ENCODE measurements around the gene RBM6.

The RBM6 gene

DNA sequence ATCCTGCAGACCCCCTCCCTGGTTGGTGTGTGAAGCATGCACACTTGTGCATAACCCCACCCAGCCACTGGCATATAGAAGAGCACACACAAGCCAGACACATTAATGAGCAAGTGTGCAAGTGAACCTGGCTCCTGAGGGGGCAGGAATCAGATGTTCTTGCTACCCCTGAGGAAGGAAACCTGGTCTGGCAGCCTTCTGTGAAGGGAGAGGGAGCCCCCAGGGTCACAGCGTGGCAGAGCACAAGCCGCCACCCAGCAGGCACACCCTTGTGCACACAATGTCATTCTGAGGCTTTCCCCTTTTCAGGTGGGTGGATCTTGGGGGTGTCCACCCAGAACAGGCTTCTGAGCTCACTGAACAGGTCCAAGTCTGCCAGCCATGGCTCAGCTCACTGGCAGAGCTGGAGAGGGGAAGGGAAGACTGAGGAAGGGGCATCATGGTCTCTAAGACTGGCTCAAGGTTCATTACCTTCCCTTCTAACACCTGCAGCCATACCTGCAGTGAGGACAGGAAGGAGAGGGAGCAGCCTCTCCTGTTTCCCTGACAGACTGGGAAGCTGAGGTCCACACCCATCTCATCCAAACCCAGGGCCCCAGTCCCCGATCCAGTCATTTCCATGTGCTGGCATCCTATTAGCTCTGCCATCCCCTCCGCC, 183.6 kb downstream of the RBM6 start:
- no peak overlapping the region for H3K4me3 ChIP-seq (ENCODE audit: low read depth, low read length)
- TF ChIP-seq, protein P1, sequence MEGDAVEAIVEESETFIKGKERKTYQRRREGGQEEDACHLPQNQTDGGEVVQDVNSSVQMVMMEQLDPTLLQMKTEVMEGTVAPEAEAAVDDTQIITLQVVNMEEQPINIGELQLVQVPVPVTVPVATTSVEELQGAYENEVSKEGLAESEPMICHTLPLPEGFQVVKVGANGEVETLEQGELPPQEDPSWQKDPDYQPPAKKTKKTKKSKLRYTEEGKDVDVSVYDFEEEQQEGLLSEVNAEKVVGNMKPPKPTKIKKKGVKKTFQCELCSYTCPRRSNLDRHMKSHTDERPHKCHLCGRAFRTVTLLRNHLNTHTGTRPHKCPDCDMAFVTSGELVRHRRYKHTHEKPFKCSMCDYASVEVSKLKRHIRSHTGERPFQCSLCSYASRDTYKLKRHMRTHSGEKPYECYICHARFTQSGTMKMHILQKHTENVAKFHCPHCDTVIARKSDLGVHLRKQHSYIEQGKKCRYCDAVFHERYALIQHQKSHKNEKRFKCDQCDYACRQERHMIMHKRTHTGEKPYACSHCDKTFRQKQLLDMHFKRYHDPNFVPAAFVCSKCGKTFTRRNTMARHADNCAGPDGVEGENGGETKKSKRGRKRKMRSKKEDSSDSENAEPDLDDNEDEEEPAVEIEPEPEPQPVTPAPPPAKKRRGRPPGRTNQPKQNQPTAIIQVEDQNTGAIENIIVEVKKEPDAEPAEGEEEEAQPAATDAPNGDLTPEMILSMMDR (IDR thresholded peaks at IDR 0.05; ENCODE audit: low read depth, low read length), result no peak

DNA sequence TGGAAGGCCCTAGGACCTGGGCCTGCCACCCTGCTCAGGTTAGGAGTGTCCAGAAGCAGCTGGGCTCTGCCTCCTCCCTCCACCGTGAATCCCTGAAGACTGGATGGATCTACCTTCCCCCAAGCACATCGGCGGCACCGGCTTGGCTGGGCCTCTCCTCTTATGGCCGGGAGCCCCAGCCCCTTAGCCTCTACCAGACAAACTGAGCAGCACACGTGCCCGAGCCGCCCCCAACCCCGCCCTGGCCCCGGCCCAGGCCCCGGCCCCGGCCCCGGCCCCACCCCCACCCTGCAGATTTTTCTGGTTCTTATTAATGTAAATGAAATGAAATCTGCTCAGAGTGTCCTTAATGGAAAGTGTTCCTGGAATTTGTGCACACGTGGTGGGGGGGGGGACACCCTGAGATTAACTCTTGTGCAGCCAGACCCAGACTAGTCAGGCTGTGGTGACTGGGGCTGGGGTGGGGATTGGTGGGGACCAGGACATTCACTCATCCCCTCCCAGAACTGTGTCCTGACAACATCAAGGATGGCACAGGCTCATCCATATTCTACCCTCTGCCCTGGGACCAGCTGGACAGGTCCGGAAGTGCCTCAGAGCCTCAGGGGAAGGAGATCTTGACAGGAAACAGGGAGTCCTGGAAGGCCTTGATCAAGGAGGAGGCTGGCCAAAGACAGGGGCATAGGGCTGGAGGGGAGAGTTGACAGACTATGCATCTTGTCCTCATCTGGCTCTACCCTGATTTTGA, 184.3 kb downstream of the RBM6 start:
- TF ChIP-seq, protein P1 (IDR thresholded peaks at IDR 0.05; ENCODE audit: low read depth, low read length), result no peak
- H3K4me3 ChIP-seq (ENCODE audit: low read depth, low read length), result no peak overlapping the region

DNA sequence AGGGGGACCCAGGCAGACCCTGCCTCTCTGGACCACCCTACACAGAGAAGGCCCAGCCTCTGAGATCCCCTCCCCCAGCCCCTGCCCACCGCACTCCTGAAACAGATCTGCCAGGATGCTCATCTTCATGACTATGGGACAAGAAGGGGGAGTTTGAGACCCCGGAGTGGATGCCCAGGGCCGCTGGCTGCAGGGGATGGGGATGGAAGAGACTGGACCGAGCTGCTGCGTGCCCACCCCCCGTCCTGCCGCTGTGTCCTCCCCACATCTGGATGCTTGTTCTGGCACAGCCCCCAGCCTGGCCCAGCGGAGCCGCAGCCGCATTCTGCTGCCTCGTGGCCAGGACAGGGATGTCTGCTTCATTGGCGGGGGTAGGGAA, 184.8 kb downstream of the RBM6 start:
- no peak overlapping the region for H3K4me3 ChIP-seq (ENCODE audit: low read depth, low read length)
- TF ChIP-seq, protein P1 (IDR thresholded peaks at IDR 0.05; ENCODE audit: low read depth, low read length), result no peak

DNA sequence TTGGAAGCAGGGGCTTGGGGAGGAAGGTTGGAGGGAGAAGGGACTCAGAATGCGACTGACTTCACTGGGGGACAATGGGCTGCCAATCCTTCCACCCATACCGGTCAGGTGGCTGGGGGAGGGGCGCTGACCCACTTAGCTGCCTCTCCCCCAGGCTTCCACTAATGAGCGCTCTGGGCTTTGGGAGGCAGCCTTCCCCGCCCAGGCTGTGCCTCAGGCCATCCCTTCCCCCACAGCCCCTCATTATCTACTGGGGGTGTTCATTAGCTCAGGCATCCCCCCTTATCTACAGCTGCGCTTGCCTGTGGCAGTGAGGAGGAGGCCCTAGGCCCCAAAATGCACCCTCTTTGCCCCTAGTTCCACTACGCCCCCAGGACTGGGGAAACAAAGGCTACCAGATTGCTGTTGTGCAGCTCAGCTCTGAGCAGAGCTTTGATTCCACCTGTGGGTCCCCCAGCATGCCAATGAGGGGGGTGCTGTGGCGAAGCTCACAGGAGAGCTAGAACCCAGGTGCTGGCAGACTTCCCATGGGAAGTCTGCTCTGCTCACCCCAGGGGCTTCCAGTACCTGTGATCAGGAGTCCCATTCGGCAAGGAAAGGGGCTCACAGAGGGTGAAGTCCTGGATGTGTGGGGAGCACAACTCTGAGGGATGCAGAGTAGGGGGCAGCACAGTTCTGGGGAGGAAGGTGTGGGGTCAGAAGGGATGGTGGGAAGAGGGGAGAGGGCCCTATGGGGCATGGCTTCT, 185.8 kb downstream of the RBM6 start:
- H3K4me3 ChIP-seq (ENCODE audit: low read depth, low read length), result no peak overlapping the region
- TF ChIP-seq, protein P1 (IDR thresholded peaks at IDR 0.05; ENCODE audit: low read depth, low read length), result no peak

DNA sequence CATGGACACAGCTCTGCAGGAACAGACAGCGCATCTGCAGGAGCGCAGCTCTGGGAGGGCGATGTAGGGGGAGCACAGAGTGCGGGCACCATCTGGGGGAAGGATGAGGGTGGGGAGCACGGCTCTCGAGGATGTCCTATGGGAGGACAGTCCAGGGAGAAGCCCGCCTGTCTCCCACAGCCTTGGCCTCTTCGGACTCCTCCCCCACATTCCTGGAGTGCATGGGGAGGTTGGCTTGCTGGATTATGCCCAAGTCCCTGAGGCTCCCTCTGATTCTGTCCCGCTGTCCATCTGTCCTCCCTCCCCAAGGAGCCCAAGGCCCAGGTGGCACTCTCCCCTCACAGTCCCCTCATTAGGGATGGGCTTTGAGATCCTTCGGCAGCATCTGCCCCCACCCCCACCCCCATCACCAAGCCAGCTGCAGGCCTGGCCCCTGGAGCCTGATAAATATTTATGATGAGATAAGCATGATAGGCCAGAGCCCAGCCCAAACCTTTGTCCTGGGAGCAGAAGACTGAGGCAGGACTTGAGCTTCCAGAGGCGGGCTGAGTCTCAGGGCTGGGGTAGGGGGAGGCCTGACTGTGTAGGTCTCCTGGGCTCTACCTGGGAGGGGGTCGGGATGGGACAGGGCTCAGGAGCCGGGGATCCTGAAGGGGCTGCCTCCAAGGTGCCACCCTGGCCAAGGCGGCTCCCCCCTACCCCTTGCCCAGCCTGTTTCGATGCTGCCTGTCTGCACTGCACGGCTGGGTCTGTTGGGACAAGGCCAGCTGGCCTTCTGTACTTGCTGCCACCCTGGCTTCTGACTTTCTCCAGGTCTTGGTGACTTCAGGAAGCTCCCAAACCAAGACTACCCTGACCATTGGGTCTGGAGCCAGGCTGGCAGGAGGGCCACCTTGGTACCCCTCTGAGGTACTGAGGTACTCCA, 186.6 kb downstream of the RBM6 start:
- H3K4me3 ChIP-seq (ENCODE audit: low read depth, low read length), result no peak overlapping the region

More for the DNA sequence above, 186.6 kb downstream of the RBM6 start:
- TF ChIP-seq, protein P1 (IDR thresholded peaks at IDR 0.05; ENCODE audit: low read depth, low read length), result no peak

Measured in WI38 (cell line).